Esophagus muscularis mucosa (tissue), 4 donors: ENCODE data around the gene PRKCE.
"Not testable (repeated sequence)": the region's sequence is repeated elsewhere in the genome, so short reads cannot be mapped to it uniquely, and the experiment has no call there.

ENCODE experiments used
- EP300 ChIP-seq: sonication (generic); formaldehyde crosslinking; IDR thresholded peaks from one replicate; pipeline ENCODE4 v1.6.1; 2017; ENCODE audit warnings: antibody characterized with exemption
- POLR2A ChIP-seq: fragments of 450-650 bp; IDR thresholded peaks from one replicate; pipeline ENCODE4 v1.6.1; 2017; ENCODE audit warnings: antibody characterized with exemption, moderate library complexity, mild to moderate bottlenecking, low read depth
- POLR2AphosphoS5 ChIP-seq, 2 donors: sonication (generic); formaldehyde crosslinking; IDR thresholded peaks; one replicate each; pipeline ENCODE4 v1.6.1; 2017; ENCODE audit warnings: antibody characterized with exemption in 2 of 2
- TF ChIP-seq, protein P1 (sequence below), 3 experiments: fragments of 200-600 bp in 2 of 3; fragments of 450-650 bp in 1 of 3; sonication (generic) in 2 of 3; IDR thresholded peaks; one replicate each; pipeline ENCODE4 v1.5.1; 2017 to 2019; ENCODE audit warnings: antibody characterized with exemption in 3 of 3, mild to moderate bottlenecking in 2 of 3, moderate library complexity in 1 of 3

- TF ChIP-seq, protein P1, sequence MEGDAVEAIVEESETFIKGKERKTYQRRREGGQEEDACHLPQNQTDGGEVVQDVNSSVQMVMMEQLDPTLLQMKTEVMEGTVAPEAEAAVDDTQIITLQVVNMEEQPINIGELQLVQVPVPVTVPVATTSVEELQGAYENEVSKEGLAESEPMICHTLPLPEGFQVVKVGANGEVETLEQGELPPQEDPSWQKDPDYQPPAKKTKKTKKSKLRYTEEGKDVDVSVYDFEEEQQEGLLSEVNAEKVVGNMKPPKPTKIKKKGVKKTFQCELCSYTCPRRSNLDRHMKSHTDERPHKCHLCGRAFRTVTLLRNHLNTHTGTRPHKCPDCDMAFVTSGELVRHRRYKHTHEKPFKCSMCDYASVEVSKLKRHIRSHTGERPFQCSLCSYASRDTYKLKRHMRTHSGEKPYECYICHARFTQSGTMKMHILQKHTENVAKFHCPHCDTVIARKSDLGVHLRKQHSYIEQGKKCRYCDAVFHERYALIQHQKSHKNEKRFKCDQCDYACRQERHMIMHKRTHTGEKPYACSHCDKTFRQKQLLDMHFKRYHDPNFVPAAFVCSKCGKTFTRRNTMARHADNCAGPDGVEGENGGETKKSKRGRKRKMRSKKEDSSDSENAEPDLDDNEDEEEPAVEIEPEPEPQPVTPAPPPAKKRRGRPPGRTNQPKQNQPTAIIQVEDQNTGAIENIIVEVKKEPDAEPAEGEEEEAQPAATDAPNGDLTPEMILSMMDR (IDR thresholded peaks at IDR 0.05) = not testable (repeated sequence)
- TF ChIP-seq POLR2AphosphoS5 (IDR thresholded peaks at IDR 0.05); POLR2A; EP300: not testable (repeated sequence)
Observed at GRCh38 chr2:46203636-46204035, 552.2 kb downstream of the PRKCE start.
